T1000 (cell line): ENCODE measurements around the gene ATP10B.
"Not testable (repeated sequence)": the region's sequence is repeated elsewhere in the genome, so short reads cannot be mapped to it uniquely, and the experiment has no call there.

Experiments used
- DNase-seq: peaks from one replicate; lab custom pipeline; 2025; ENCODE audit warnings: mixed read lengths; lab: John Stamatoyannopoulos, UW

ATP10B gene

DNA sequence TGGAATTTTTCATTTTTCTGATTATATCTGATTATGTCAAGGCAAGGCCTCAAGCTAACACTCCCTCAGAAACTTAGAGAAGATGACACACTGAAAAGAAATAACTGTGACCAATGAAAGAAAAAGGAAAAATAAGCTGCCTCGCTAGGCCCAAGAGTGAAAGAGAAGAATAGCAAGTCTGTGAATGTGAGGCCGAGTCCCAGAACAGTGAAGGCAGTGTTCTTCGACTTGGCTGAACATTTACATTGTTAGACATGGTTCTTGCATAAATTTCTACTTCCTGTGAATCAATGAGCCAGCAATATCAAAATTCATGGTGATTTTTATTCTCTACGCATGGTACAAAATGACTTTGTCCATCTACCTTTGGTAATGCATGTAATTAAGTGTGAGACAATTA, at the start of gene ATP10B:
ATP10B (minus strand) TSS at position 163 of the 400 bp plus-strand sequence. CDS start 164,137 bp downstream, outside the sequence.
- no peak for DNase-seq

DNA sequence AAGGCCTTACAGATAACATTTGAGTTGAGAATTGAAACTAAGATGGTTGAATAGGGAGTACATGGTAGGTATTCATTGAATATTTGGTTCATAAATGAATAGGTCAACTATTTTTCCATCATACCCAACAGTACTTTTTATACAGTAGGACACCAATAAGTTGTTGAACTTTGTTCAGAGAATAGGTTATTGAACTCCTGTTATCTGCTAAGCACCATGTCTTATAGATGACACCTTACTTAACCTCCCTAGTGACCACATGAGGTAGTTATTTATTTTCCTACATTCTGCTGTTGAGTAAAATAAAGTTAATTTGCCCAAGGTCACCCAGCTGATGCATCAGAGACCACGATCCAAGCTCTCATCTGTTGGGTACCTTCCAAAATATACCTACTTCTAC, 49.6 kb upstream of the ATP10B start:
- no peak for DNase-seq

DNA sequence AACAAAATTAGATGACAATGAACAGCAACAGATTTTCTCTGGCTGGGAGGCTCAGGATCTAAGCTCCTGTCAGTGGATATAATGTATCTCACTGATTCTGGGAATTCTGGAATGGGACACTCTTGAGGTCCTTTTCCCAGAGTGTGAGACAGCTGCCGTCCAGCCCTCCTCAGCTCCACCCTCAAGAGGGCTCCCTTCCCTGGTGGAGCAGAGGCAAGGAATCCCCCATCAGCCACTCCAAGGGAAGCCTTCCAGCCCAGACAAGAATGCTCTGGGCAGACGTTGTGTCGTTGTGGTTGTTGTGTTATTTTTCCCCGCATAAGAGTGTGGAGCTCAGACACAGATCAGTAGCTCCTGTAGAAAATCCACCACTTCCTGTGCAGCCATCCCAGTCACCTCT, 47.7 kb upstream of the ATP10B start:
- no peak for DNase-seq

DNA sequence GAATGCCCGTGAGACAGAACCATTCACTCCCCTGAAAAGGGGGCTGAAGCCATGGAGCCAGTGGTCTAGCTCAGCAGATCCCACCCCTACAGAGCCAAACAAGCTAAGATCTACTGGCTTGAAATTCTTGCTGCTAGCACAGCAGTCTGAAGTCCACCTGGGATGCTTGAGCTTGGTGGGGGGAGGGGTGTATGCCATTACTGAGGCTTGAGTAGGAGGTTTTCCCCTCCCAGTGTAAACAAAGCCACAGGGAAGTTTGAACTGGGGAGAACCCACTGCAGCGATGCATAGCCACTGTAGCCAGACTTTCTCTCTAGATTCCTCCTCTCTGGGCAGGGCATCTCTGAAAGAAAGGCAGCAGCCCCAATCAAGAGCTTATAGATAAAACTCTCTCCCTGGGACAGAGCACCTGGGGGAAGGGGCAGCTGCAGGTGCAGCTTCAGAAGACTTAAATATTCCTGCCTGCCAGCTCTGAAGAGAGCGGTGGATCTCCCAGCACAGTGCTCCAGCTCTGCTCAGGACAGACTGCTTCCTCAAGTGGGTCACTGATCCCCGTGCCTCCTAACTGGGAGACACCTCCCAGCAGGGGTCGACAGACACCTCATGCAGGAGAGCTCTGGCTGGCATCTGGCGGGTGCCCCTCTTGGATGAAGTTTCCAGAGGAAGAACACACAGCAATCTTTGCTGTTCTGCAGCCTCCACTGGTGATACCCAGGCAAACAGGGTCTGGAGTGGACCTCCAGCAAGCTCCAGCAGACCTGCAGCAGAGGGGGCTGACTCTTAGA, 41.4 kb upstream of the ATP10B start:
- not testable (repeated sequence) for DNase-seq

GRCh38 chr5:160887780-160888179, 35.8 kb upstream of the ATP10B start:
- no peak for DNase-seq

DNA sequence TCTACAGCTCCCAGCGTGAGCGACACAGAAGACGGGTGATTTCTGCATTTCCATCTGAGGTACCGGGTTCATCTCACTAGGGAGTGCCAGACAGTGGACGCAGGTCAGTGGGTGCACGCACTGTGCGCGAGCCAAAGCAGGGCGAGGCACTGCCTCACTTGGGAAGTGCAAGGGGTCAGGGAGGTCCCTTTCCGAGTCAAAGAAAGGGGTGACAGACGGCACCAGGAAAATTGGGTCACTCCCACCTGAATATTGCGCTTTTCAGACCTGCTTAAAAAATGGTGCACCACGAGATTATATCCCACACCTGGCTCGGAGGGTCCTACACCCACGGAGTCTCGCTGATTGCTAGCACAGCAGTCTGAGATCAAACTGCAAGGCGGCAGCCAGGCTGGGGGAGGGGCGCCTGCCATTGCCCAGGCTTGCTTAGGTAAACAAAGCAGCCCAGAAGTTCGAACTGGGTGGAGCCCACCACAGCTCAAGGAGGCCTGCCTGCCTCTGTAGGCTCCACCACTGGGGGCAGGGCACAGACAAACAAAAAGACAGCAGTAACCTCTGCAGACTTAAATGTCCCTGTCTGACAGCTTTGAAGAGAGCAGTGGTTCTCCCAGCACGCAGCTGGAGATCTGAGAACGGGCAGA, 21.7 kb upstream of the ATP10B start:
- DNase-seq = not testable (repeated sequence)

GRCh38 chr5:160869989-160870521, 18.0 kb upstream of the ATP10B start:
- no peak for DNase-seq

- DNase-seq = no peak
These were observed 16.0 kb upstream of the ATP10B start for GRCh38 chr5:160867976-160868375.

GRCh38 chr5:160851451-160851850, 560 bp downstream of the ATP10B start:
- DNase-seq = no peak

DNA sequence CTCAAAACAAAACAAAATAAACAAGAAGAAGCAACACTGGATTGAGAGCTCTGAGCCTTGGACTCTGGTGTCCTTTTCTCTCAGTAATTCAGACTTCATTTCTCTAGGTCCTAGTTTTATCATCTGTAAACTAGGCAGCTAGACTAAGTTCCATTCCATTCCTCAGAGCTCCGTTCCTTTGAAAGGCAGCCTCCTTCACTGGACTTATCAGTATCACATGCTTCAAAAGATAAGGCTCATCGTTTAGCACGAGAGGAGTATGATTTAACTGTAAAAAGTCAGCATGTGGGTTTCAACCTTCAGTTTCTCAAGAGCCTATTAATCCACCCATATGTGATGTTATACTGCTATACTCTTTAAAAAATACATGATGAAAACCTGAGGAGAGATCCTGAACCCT, 1.6 kb downstream of the ATP10B start:
- no peak for DNase-seq

GRCh38 chr5:160847526-160848085, 4.4 kb downstream of the ATP10B start:
- DNase-seq = no peak

DNA sequence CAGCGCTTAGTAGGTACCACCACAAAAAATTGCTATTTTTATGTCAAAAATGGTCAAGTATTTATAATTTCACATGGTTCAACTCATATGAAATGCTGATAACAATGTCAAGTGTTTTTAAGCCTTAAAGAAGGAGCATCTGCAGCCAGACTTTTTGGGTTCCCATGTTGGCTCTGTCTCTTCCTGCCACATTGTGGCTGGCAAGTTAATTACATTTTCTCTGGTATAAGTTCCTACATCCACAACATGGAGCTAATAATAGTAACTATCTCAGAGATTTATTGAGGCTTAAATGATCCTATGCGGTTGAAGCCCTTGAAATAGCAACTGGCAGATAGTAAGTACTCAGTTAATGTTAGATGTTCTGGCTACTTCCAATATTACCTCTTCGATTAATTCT, 5.4 kb downstream of the ATP10B start:
- no peak for DNase-seq

GRCh38 chr5:160844177-160844576, 7.8 kb downstream of the ATP10B start:
- DNase-seq = no peak

DNA sequence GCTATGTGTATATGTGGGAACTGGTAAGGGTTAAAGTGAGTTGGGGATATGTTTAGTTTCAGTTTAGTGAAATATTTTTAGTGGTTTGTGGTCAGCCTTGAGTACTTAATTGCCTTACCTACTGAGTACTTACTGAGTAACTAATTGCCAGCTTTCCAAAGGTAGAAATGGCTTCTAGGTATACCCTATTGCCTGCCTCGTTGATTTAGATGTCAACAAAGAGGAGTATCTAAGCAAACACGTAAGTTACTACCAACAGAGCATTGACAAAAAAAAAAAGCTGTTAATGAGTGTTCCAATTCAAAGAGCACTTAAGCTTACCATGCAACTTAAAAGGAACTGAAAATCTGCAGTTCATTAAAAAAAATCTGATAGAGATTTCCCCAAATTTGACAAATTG, 8.8 kb downstream of the ATP10B start:
- no peak for DNase-seq

DNA sequence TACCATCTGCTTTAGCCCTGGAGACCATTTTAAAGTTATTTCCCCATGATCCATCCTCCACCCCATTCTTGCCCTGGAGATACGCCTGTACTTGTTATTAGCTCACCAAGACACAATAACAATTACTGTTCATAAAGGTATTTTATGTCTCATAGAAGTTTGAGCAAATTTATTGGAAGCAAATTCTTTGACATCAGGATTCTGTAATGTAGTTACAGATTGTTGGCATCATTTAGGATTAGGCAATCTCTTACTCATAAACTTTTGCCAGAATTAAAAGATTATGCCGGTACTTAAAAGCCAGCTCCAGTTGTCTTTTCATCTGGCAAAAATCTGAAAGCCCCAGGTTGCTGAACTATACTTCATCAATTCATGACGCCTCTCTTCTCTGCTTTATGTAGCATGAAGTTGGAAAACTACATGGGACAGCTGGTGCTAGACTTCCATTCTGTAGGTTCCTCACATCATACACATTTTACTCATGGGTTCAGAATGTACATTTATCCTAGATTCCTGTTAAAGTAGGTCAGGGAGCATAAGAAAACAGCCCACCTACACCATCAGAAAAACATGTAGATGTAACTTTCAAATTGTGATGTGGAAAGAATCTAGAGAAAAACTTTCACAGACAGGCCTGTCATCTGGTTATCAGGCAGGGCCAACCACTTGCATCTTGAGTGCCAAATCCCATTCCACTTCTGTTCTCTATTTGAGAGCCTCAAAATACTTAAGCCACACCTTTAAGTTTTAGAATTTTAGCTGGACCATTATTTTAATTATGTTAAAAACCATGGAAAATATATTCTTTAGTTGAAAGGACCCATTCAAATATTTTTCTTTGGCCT, 14.0 kb downstream of the ATP10B start:
- DNase-seq = peak; percentile 8

- DNase-seq = no peak
These were observed 14.8 kb downstream of the ATP10B start for GRCh38 chr5:160837211-160837610.

GRCh38 chr5:160835818-160836528, 16.0 kb downstream of the ATP10B start:
- no peak for DNase-seq

DNA sequence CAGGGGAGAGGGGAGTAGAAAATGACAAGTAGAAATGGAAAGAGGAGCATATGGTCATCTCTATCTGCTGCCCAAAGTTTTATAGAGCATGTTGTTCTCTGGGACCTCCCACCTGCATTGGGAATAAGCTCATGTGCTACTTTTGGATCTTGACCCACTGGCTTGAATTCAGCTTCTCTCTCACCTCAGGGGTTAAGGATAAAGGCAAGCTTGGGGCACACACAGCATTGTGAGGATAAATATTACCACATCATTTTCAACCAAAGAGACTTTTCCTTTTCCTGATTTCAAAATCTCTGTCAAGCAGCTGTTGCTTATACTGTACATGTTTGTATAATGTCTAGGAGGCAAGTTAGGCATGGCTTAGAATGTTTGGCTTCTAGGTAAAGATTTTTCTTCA, 16.6 kb downstream of the ATP10B start:
- DNase-seq = no peak

DNA sequence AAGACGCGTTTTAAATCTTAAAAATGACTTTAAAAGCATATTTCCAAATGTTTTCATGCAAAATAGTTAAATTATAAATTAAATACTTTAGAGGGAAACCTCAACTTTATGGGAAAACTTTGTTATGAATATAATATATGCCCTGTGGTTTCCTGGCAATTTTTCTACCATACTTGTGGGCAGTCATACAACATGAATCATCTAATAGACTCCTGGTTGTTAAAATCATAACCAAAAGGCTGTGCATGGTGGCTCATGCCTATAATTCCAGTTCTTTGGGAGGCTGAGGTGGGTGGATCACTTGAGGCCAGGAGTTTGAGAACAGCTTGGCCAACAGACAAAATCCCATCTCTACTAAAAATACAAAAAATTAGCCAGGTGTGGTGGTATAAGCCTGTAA, 18.2 kb downstream of the ATP10B start:
- DNase-seq = no peak

GRCh38 chr5:160831801-160832200, 20.2 kb downstream of the ATP10B start:
- DNase-seq = no peak

DNA sequence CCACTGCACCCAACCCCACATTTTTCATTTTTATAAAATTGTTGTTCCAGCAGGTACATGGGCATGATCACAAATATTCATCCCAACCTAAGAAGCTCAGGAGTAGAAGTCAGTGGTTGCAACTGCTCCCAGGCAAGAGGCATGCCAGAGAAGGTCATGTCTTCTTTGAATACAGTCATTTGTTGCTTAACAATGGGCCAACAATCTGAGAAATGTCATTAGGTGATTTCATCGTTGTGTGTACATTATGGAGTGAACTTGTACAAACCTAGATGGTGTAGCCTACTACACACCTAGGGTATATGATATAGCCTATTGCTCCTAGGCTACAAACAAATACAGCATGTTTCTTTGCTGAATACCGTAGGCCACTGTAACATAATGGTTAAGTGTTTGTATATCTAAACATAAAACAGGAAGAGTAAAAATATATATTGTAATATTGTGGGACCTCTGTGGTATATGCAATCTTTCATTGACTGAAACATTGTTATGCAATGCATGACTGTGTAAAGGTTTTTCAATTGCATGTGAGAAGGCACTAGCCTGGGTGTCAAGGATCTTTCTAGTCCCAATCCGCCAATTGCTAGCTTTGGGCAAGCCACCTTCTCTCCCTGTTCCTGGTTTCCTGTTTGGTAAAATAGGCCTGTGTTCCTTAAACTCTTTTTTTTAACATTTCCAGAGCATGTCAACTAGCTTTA, 27.6 kb downstream of the ATP10B start:
- DNase-seq = no peak
